SJSA1 (cell line): ENCODE data around the gene ANKRD10. TPM values are rescaled to one million over a fixed set of nuclear protein-coding genes. Genes with fewer than 3 reads are reported as not detected.
A peak's percentile ranks its signal among the peaks of the same experiment; 100 is the strongest.

Experiments used
- DNase-seq, 2 experiments: peaks; one replicate each; pipeline ENCODE4 v3.0.0-alpha.2; 2015 to 2020; ENCODE audit warnings: low spot score in 2 of 2, low read depth in 1 of 2
- H3K27ac ChIP-seq: fragments of 250-450 bp; sonication (Bioruptor Pico); 2 replicates; pipeline ENCODE4 v1.5.1; 2020; ENCODE audit warnings: mild to moderate bottlenecking, moderate library complexity
- H3K27me3 ChIP-seq: fragments of 250-450 bp; sonication (Bioruptor Pico); replicated peaks from 2 replicates; pipeline ENCODE4 v1.5.1; 2020; ENCODE audit warnings: mild to moderate bottlenecking, moderate library complexity
- H3K36me3 ChIP-seq: fragments of 250-450 bp; sonication (Bioruptor Pico); 2 replicates; pipeline ENCODE4 v1.5.1; 2020; ENCODE audit warnings: mild to moderate bottlenecking
- H3K4me1 ChIP-seq: fragments of 250-450 bp; sonication (Bioruptor Pico); replicated peaks from 2 replicates; pipeline ENCODE4 v1.6.1; 2021; ENCODE audit warnings: mild to moderate bottlenecking
- H3K4me3 ChIP-seq: fragments of 250-450 bp; sonication (Bioruptor Pico); 2 replicates; pipeline ENCODE4 v1.5.1; 2020; ENCODE audit warnings: mild to moderate bottlenecking
- H3K9me3 ChIP-seq: fragments of 250-450 bp; sonication (Bioruptor Pico); replicated peaks from 2 replicates; pipeline ENCODE4 v1.5.1; 2020; ENCODE audit warnings: mild to moderate bottlenecking
- total RNA-seq: library from RNA; depleted of rRNA; stranded (reverse); fragments of >200 nt; shearing (Covaris generic); gene quantifications from 2 replicates; pipeline ENCODE4 v1.2.3, GENCODE V29; 2014

The ANKRD10 gene
- total RNA-seq, 1 experiment from 2014 or later, result 225 TPM

DNA sequence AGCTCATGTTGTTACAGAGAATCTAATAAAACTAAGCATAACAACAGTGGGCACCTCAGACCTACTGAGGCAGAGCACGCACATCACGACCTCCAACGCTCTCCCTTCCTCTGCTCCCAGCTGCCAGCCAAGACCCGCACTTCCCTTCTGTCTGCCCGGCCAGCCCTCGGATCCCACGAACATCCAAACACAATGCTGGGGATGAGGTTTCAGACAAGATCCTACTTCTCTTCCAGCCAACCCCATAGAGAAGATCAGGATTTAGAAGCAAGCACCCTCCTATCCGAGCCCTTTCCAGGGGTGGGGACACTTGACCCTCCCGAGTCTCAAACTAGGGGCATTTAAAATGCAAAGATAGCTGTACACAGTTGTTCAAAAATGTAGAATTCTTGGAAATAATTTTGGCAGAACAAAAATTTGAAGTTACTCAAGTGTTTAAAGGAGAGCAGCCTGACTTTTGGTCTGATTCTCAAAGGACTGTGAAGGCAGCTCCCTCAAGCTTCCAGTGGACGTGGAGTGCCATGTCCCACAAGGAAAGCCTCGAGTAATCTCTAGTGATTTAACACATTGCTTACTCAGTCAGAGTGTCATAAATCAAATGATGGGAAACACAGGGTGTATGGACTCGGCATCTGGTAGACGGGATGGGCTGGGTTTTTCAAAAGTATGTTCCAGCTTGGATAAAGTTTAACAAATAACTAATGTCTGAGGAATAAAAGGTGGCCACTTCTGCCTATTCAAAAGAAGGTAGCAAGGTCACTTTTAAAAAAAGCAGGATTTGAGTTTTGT is 32.8 kb downstream of the ANKRD10 start:
- H3K27ac ChIP-seq, result no peak overlapping the region
- H3K9me3 ChIP-seq, result no peaks in the 10 kb centered on the region
- H3K4me1 ChIP-seq, result peaks cover 16% of the 10 kb centered on the region
- H3K36me3 ChIP-seq, result peaks cover 3% of the 10 kb centered on the region; the same call in 1 of the 2 replicates
- H3K27me3 ChIP-seq, result no peaks in the 10 kb centered on the region
- no peak overlapping the region for H3K4me3 ChIP-seq
- DNase-seq, result peak in 1 of 2 experiments; percentile 63

DNA sequence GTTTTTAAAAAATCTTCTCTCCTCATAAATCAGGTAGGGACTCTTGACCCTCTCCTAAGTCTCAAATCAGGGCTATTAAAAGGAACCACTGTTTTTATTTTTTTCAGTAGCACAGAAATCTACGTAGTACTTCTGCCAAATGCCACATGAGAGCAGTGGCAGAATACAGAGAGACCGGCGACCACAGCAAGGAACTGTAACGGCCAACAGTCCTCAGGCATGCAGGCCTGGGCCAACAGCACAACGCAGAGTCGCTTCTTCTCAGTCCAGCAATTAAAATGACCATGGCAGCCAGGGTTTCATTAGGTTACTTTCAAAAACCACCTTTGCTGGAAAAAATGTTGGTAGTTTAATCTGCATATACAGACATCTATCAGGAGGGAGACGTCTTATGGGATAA is 34.2 kb downstream of the ANKRD10 start:
- Histone ChIP-seq H3K27ac (no peak overlapping the region), H3K4me1 (peaks cover 10% of the 10 kb centered on the region), H3K9me3 (no peaks in the 10 kb centered on the region), H3K36me3 (peaks cover 3% of the 10 kb centered on the region; the same call in 1 of the 2 replicates), H3K27me3 (no peaks in the 10 kb centered on the region), H3K4me3 (no peak overlapping the region)
- peak in 1 of 2 experiments; percentile 52 for DNase-seq

DNA sequence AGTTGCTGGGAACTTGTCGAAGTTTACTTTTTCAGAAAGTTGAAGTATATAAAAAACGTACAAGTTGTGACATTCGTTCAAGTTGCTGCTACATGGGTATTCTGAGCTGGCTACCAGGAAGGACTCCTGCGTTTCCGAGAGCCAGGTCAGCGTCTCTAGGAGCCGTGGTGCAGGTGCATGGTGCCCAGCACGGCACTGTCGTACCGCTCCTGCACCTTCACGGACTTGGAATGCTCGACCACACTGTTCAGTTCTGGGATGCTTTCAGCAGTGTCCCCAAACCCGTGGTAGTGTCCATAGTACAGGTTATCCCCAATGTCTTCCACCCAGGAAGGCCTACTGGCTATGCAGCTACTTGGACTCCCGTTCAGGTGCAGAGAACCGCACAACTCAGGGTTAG is 35.4 kb downstream of the ANKRD10 start:
- H3K9me3 ChIP-seq, result no peaks in the 10 kb centered on the region
- peaks cover 3% of the 10 kb centered on the region; the same call in 1 of the 2 replicates for H3K36me3 ChIP-seq
- no peaks in the 10 kb centered on the region for H3K27me3 ChIP-seq
- DNase-seq, result peak in 1 of 2 experiments; percentile 59
- no peak overlapping the region for H3K27ac ChIP-seq
- H3K4me1 ChIP-seq, result peaks cover 6% of the 10 kb centered on the region
- no peak overlapping the region for H3K4me3 ChIP-seq

DNA sequence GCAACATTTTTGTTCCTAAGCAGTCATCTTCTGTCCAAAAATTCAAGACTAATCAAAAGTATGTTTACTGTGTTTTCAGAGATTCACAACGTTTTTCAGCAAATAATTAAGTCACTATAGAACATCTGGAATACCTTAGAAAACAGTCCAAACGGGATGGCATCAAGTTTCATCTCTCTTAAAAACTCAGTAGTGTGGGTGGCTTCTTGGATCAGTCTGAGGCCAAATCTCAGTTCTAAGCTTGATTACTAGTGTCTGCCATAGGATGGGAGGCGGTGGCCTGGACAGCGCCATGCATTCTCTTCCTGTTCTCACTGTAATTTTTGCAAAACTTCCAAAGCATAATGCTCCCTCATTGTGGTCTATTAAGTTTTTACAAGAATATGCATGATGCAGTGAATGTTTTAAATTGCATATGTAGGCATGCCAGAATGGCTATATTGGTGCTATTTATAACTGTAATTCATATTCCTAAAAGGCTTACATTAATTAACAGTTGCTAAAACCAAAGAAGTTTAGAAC is 37.1 kb downstream of the ANKRD10 start:
- Histone ChIP-seq H3K27ac (no peak overlapping the region), H3K36me3 (peaks cover 3% of the 10 kb centered on the region; the same call in 1 of the 2 replicates), H3K4me3 (no peak overlapping the region), H3K9me3 (no peaks in the 10 kb centered on the region), H3K4me1 (peaks cover 12% of the 10 kb centered on the region), H3K27me3 (no peaks in the 10 kb centered on the region)
- DNase-seq, result peak in 1 of 2 experiments; percentile 40

DNA sequence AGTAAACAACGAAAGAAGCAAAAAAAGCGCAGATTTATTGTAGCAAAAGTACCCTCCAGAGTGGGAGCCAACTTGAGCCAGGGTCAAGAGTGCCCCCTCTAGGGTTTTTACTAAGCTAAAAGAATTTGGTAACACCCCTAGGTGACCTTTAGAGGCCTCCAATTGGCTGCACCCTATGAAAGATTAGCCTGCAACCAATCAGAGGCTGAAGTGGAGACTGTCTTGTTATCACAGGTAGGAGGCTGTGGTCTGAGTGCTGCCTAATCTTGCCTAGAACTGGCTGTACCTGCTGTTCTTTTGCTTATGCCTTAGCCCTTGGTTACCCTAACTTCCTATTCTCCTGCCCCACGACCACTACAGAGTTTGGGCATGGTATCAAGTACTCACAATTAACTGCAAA is 38.3 kb downstream of the ANKRD10 start:
- Histone ChIP-seq H3K27ac (no peak overlapping the region), H3K4me3 (no peak overlapping the region), H3K36me3 (peaks cover 3% of the 10 kb centered on the region; the same call in 1 of the 2 replicates), H3K4me1 (peaks cover 12% of the 10 kb centered on the region), H3K9me3 (no peaks in the 10 kb centered on the region), H3K27me3 (no peaks in the 10 kb centered on the region)
- peak in 1 of 2 experiments; percentile 49 for DNase-seq

DNA sequence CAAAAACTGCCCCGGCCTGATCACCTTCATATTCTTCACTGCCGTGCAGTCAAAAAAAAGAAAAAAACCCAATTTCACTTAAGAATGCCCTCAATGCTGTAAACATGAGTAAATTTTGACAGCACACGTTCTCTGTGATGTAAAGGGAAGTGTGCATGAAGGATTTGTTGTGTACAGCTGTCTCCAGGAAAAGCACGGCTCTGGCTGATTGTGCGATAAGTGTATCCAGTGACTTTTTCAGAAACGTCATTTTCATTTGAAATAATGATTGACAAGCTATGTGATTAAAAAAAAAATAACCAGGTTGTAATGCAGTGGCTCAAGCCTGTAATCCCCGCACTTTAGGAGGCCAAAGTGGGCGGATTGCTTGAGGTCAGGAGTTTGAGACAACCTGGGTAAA is 39.6 kb downstream of the ANKRD10 start:
- DNase-seq, result peak in 1 of 2 experiments; percentile 41
- Histone ChIP-seq H3K27me3 (no peaks in the 10 kb centered on the region), H3K4me1 (peaks cover 20% of the 10 kb centered on the region), H3K27ac (peak overlapping the region; percentile 16; the same call in 1 of the 2 replicates), H3K36me3 (peaks cover 1% of the 10 kb centered on the region; the same call in 1 of the 2 replicates), H3K4me3 (no peak overlapping the region), H3K9me3 (no peaks in the 10 kb centered on the region)

DNA sequence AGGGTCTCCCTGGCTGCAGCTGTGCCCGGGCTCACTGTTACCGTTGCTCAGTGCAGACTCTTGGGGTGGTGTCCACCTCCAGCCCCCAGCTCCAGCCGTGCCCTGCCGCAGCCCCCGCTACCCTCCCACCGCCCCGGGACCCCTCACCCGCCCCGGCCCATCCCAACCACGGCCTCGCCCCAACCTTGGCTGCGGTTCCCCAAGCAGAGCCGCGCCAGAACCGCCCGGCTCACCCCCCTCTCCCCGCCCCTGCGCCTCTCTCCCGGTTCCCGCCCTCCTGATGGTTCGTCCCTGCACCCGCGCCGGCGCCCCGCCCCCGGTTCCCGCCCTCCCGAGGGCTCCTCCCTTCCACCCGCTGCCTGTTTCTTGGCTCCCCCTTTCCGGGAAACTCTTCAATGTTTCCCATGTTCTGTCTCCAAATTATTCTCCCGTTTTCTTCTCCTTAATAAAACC is 40.3 kb downstream of the ANKRD10 start:
- DNase-seq, result peak; percentile 79 to 99
- H3K27ac ChIP-seq, result peak overlapping the region; percentile 16; the same call in 1 of the 2 replicates
- H3K9me3 ChIP-seq, result no peaks in the 10 kb centered on the region

DNA sequence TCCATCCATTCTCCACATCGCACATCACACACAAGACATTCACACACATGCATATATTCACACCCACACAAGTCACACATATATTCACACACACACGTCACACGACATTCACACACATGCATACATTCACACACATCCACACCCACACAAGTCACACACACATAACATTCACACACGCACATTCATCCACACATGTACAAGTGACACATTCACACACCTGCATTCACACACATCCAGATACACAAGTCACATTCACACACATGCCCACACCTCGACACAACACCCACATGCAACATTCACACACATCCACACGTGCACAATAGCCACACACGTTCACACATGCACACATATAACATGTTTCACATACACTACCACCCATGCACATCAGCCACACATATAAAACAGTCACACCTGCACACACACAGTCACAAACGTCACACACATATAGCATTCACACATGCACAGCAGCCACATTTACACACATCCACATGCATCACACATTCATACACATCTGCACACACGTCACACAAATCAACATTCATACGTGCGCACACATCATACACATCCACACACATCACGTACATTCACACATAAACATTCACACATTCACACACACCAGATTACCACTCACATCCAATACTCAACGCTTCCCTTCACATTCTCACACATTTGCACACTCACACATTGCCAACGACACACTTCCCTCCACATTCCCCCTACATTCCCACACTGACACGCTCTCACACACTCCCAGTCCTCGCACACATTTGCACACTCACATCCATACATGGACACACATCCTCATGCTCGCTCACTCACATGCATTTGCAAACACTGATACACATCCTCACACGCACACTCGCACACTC is 41.0 kb downstream of the ANKRD10 start:
- Histone ChIP-seq H3K27ac (no peak overlapping the region), H3K4me3 (peak overlapping the region; percentile 31), H3K27me3 (no peaks in the 10 kb centered on the region), H3K9me3 (no peaks in the 10 kb centered on the region), H3K36me3 (no peaks in the 10 kb centered on the region), H3K4me1 (peaks cover 29% of the 10 kb centered on the region)
- DNase-seq, result peak in 1 of 2 experiments; percentile 48

More for the DNA sequence above, 40.3 kb downstream of the ANKRD10 start:
- peak overlapping the region; percentile 31 for H3K4me3 ChIP-seq
- no peaks in the 10 kb centered on the region for H3K27me3 ChIP-seq
- H3K4me1 ChIP-seq, result peaks cover 24% of the 10 kb centered on the region
- no peaks in the 10 kb centered on the region for H3K36me3 ChIP-seq

DNA sequence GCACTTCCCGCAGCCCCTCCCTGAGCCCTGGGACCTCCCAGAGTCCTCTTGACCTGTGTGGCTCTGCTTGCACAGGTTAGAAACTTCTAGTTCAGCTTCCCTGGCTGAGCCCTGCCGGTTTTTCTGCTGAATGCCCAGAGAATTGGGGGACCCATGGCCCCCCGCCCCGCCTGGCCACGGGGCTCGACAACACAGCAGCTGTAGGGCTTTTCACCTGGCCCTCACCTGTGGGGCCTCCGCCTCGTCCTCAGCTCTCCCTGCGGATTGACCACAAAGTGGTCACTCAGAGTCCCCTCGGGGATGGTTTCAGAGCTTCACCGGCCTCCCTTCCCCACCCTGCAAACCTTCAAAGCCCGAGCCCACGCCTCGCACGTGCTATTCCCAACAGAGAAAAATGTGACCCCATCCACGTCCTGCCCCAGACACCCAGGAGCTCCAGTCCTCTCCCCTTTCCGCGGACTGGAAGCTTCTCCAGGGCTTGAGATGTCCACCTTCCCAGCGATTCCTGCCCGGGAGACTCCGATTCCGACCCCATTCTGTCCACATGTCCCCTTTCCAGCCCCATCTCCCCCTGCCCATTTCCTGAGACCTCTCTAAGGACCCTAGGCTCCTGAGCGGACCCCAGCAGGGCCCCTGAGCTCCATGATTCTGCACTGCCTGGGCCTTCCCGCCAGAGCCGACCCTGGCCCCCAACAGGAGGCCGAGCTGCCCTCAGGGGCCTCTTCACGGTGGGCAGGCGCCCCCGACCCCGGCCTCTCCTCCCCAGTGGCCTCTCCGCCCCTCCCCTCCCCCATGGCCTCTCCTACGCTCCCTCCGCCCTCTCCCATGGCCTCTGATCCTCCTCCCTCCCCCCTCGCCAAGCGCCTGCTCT is 41.9 kb downstream of the ANKRD10 start:
- H3K36me3 ChIP-seq, result peaks cover 5% of the 10 kb centered on the region
- H3K27ac ChIP-seq, result no peak overlapping the region
- H3K4me3 ChIP-seq, result no peak overlapping the region
- DNase-seq, result peak in 1 of 2 experiments; percentile 68
- H3K9me3 ChIP-seq, result no peaks in the 10 kb centered on the region
- peaks cover 37% of the 10 kb centered on the region for H3K4me1 ChIP-seq
- no peaks in the 10 kb centered on the region for H3K27me3 ChIP-seq

DNA sequence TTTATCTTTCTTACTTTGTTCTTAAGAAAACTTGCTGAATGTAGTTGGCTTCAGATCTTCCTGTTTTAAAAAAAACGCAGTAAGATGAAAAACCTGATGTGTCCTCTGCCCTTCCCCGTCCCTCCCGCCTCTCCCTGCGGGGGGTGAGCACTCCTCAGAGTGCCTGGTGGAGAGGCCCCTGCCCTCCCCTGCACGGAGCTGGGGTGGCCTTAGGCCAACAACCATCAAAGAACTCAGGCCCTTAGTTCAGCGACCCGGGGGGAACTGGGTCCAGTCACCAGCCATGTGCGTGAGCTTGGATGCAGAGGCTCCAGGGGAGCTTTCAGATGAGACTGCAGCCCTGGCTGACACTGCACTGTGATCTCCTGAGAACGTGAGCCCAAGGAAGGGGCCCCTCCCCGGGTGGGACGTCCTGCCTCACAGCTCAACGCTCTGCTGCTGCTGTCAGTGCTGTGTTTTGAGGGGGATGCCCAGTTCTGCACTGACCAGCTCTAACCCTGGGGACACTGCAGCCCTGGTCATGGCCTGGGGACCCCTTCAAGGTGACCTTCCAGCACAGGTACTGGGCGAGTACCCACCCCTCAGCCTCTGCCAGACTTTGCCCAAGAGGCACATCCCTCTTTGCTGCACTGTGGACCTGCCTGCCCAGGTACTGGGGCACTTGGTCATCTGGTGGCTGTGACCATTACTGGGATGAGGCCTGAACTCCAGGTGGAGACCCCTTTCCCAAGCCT is 42.7 kb downstream of the ANKRD10 start:
- DNase-seq, result no peak
- Histone ChIP-seq H3K9me3 (no peaks in the 10 kb centered on the region), H3K4me1 (peaks cover 41% of the 10 kb centered on the region), H3K4me3 (no peak overlapping the region), H3K27ac (no peak overlapping the region), H3K36me3 (peaks cover 13% of the 10 kb centered on the region), H3K27me3 (no peaks in the 10 kb centered on the region)

DNA sequence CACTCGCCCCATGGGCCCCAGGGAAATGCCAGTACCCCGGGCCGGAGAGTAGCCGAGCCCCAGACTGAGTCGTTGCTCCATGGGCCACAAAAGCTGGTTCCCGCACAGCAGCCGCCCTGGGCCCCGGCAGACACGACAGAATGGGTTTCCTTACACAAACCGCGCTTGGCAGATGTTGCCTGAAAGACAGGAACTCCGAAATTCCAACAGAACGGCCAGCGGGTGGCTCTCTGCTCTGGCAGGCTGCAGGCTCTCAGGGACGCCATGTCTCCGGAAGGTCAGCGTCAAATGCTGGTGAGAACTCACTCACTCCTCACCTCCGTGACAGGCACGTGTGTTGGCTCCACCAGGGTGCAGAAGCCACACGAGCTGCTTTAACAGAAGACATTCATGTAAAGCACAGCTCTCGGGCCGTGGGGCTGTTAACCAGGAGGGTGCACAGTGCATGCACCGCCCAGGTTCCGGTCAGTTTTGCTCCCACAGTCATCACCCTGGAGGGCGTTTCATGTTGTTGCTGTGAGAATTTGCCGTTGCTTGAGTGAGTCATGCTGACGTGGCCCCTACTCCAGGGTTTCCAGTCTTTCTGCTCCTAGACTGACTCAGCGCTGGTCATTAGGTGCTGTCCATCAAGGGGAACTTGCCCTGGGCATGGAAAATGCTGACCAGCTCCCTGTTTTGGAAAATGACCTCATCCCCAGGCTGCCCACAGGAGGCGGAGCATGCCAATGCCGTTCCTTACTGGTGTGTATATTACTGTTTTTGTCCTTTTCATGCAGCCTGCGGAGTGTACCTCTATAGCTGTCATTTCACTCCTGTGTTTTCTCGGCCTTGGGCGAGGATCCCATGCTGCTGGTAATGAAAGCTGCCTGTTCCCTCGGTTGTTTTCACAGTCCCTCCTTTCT is 44.8 kb downstream of the ANKRD10 start:
- Histone ChIP-seq H3K27ac (peak overlapping the region; percentile 97), H3K4me3 (peak overlapping the region; percentile 50), H3K36me3 (peaks cover 25% of the 10 kb centered on the region), H3K4me1 (peaks cover 39% of the 10 kb centered on the region), H3K27me3 (no peaks in the 10 kb centered on the region), H3K9me3 (no peaks in the 10 kb centered on the region)
- peak; percentile 100 for DNase-seq
